ENCODE results near the gene PCSK5. TPM values are rescaled to one million over a fixed set of nuclear protein-coding genes. Genes with fewer than 3 reads are reported as not detected.

PCSK5 gene
- total and polyA plus RNA-seq, 10 donors = 0.28 to 8.1 (median 5.5) TPM

GRCh38 chr9:76026796-76027195 lies 136.3 kb downstream of the PCSK5 start:
- Histone ChIP-seq H3K36me3 (no peaks in the 10 kb centered on the region), H3K4me1 (peaks cover 0 to 7% (median 0%) of the 10 kb centered on the region in 6 donors), H3K27ac (no peak overlapping the region), H3K27me3 (replicated peaks in 1 of 7) (no peaks in the 10 kb centered on the region), H3K9me3 (no peaks in the 10 kb centered on the region), H3K4me3 (no peak overlapping the region)
- no peak for DNase-seq
- intact Hi-C loops (cut with DNase I; ENCODE audit: low total_unique reads) = no loop called here
- TF ChIP-seq POLR2A (IDR thresholded peaks at IDR 0.05) (no peak), POLR2AphosphoS5 (IDR thresholded peaks at IDR 0.05) (no peak), CTCF (IDR thresholded peaks at IDR 0.05 in 8 of 11, conservative IDR thresholded peaks at IDR 0.05 in 3 of 11) (no peak)
- 85 to 99% (median 93%) methylated on average over 6 of the region's 6 CpGs for WGBS, 5 donors

GRCh38 chr9:76027416-76027815 lies 136.9 kb downstream of the PCSK5 start:
- intact Hi-C loops (cut with DNase I; ENCODE audit: low total_unique reads) = no loop called here
- Histone ChIP-seq H3K4me3 (no peak overlapping the region), H3K36me3 (no peaks in the 10 kb centered on the region), H3K27ac (no peak overlapping the region), H3K4me1 (peaks cover 0 to 7% (median 0%) of the 10 kb centered on the region in 6 donors), H3K9me3 (no peaks in the 10 kb centered on the region), H3K27me3 (replicated peaks in 1 of 7) (no peaks in the 10 kb centered on the region)
- WGBS, 5 donors = 32 to 58% (median 46%) methylated on average over 5 of the region's 5 CpGs
- DNase-seq = no peak
- TF ChIP-seq POLR2AphosphoS5 (IDR thresholded peaks at IDR 0.05) = no peak
- TF ChIP-seq CTCF (IDR thresholded peaks at IDR 0.05 in 8 of 11, conservative IDR thresholded peaks at IDR 0.05 in 3 of 11) = no peak
- no peak for TF ChIP-seq POLR2A (IDR thresholded peaks at IDR 0.05)

- WGBS, 5 donors = 84 to 93% (median 89%) methylated on average over 2 of the region's 2 CpGs
- intact Hi-C loops (cut with DNase I; ENCODE audit: low total_unique reads) = no loop called here
- no peak overlapping the region for H3K27ac ChIP-seq
These were observed 137.4 kb downstream of the PCSK5 start for GRCh38 chr9:76027861-76028260.

More at GRCh38 chr9:76027861-76028260, 137.4 kb downstream of the PCSK5 start:
- no peak overlapping the region for H3K4me3 ChIP-seq
- no peak for TF ChIP-seq CTCF (IDR thresholded peaks at IDR 0.05 in 8 of 11, conservative IDR thresholded peaks at IDR 0.05 in 3 of 11)
- TF ChIP-seq POLR2A (IDR thresholded peaks at IDR 0.05) = no peak
- no peak for TF ChIP-seq POLR2AphosphoS5 (IDR thresholded peaks at IDR 0.05)
- DNase-seq = no peak
- peaks cover 0 to 7% (median 0%) of the 10 kb centered on the region in 6 donors for H3K4me1 ChIP-seq
- H3K36me3 ChIP-seq = no peaks in the 10 kb centered on the region
- H3K27me3 ChIP-seq (replicated peaks in 1 of 7) = no peaks in the 10 kb centered on the region
- H3K9me3 ChIP-seq = no peaks in the 10 kb centered on the region
